H9 (cell line): ENCODE data around the gene SPRR4. TPM values are rescaled to one million over a fixed set of nuclear protein-coding genes. Genes with fewer than 3 reads are reported as not detected.

Source experiments
- DNase-seq: peaks from one replicate; pipeline ENCODE4 v3.0.0-alpha.2; 2017
- H2AFZ ChIP-seq: one replicate; pipeline ENCODE4 v1.6.1; 2013; ENCODE audit warnings: mild to moderate bottlenecking, low read length, control low read depth, moderate library complexity
- H2AK5ac ChIP-seq: 2 replicates; pipeline ENCODE4 v1.6.1; 2013; ENCODE audit warnings: low read length, control low read depth, mixed read lengths; ENCODE audit not compliant: insufficient read length
- H2BK120ac ChIP-seq: one replicate; pipeline ENCODE4 v1.6.1; 2013; ENCODE audit warnings: low read depth, mild to moderate bottlenecking, low read length, control low read depth, inconsistent platforms; ENCODE audit not compliant: poor library complexity, severe bottlenecking
- H2BK12ac ChIP-seq: 2 replicates; pipeline ENCODE4 v1.6.1; 2013; ENCODE audit warnings: low read length, control low read depth, mixed read lengths, low read depth; ENCODE audit not compliant: insufficient read length
- H2BK15ac ChIP-seq: 2 replicates; pipeline ENCODE4 v1.6.1; 2013; ENCODE audit warnings: low read depth, low read length, control low read depth
- H2BK20ac ChIP-seq: one replicate; pipeline ENCODE4 v1.6.1; 2013; ENCODE audit warnings: low read depth, mild to moderate bottlenecking, low read length, control low read depth, inconsistent platforms; ENCODE audit not compliant: poor library complexity, severe bottlenecking
- H2BK5ac ChIP-seq: 2 replicates; pipeline ENCODE4 v1.6.1; 2013; ENCODE audit warnings: low read length, control low read depth, mixed read lengths; ENCODE audit not compliant: insufficient read length
- H3K14ac ChIP-seq: 2 replicates; pipeline ENCODE4 v1.6.1; 2013; ENCODE audit warnings: low read length, control low read depth; ENCODE audit not compliant: insufficient read depth
- H3K18ac ChIP-seq: 2 replicates; pipeline ENCODE4 v1.6.1; 2013; ENCODE audit warnings: low read depth, mild to moderate bottlenecking, mixed read lengths, low read length, control low read depth; ENCODE audit not compliant: insufficient read length
- H3K23ac ChIP-seq: 2 replicates; pipeline ENCODE4 v1.6.1; 2013; ENCODE audit warnings: low read length, control low read depth, mixed read lengths, low read depth; ENCODE audit not compliant: insufficient read length
- H3K23me2 ChIP-seq: 2 replicates; pipeline ENCODE4 v1.6.1; 2013; ENCODE audit warnings: low read depth, mild to moderate bottlenecking, mixed read lengths, low read length, control low read depth; ENCODE audit not compliant: insufficient read length, poor library complexity, severe bottlenecking
- H3K27ac ChIP-seq: 2 replicates; pipeline ENCODE4 v1.5.1; 2013; ENCODE audit warnings: low read length, control low read depth, mixed read lengths, low read depth; ENCODE audit not compliant: insufficient read length
- H3K27me3 ChIP-seq: 2 replicates; pipeline ENCODE4 v1.6.1; 2013; ENCODE audit warnings: low read length, control low read depth, inconsistent platforms; ENCODE audit not compliant: insufficient read depth
- H3K4ac ChIP-seq: 2 replicates; pipeline ENCODE4 v1.6.1; 2013; ENCODE audit warnings: low read depth, mild to moderate bottlenecking, control low read depth, inconsistent platforms, low read length, moderate library complexity
- H3K4me1 ChIP-seq: 2 replicates; pipeline ENCODE4 v1.6.1; 2013; ENCODE audit warnings: low read length, control low read depth, inconsistent platforms; ENCODE audit not compliant: insufficient read depth
- H3K4me2 ChIP-seq: 2 replicates; pipeline ENCODE4 v1.6.1; 2013; ENCODE audit warnings: low read length, control low read depth, mixed read lengths; ENCODE audit not compliant: insufficient read length, insufficient read depth
- H3K56ac ChIP-seq: 2 replicates; pipeline ENCODE4 v1.6.1; 2013; ENCODE audit warnings: low read depth, mild to moderate bottlenecking, mixed read lengths, low read length, control low read depth; ENCODE audit not compliant: insufficient read length
- H3K79me1 ChIP-seq: 2 replicates; pipeline ENCODE4 v1.6.1; 2013; ENCODE audit warnings: low read depth, mild to moderate bottlenecking, moderate library complexity, low read length, control low read depth, inconsistent platforms; ENCODE audit not compliant: insufficient read depth, poor library complexity, severe bottlenecking
- H3K79me2 ChIP-seq: 2 replicates; pipeline ENCODE4 v1.6.1; 2013; ENCODE audit warnings: low read length, control low read depth, inconsistent platforms; ENCODE audit not compliant: insufficient read depth
- H3K9ac ChIP-seq: 2 replicates; pipeline ENCODE4 v1.6.1; 2013; ENCODE audit warnings: low read length, control low read depth, mixed read lengths; ENCODE audit not compliant: insufficient read length; ENCODE audit errors: extremely low read depth
- H3K9me3 ChIP-seq: one replicate; pipeline ENCODE4 v1.6.1; 2013; ENCODE audit warnings: low read depth, low read length, inconsistent platforms; ENCODE audit not compliant: control insufficient read depth
- H3T11ph ChIP-seq: one replicate; pipeline ENCODE4 v1.6.1; 2013; ENCODE audit warnings: mild to moderate bottlenecking, low read length, control low read depth, inconsistent platforms
- H4K20me1 ChIP-seq: one replicate; pipeline ENCODE4 v1.6.1; 2013; ENCODE audit not compliant: control insufficient read depth, insufficient read length, insufficient read depth
- H4K5ac ChIP-seq: 2 replicates; pipeline ENCODE4 v1.6.1; 2013; ENCODE audit warnings: low read depth, mild to moderate bottlenecking, mixed read lengths, low read length, control low read depth; ENCODE audit not compliant: insufficient read length
- H4K8ac ChIP-seq: replicated peaks from 2 replicates; pipeline ENCODE4 v1.6.1; 2013; ENCODE audit warnings: low read length, control low read depth, mixed read lengths, low read depth; ENCODE audit not compliant: insufficient read length
- H4K91ac ChIP-seq: 2 replicates; pipeline ENCODE4 v1.6.1; 2013; ENCODE audit warnings: low read depth, mild to moderate bottlenecking, moderate library complexity, mixed read lengths, low read length, control low read depth; ENCODE audit not compliant: insufficient read length
- H3K27ac Mint-ChIP-seq, 3 experiments: 2 replicates in 2 of 3; 3 replicates in 1 of 3; pipeline ENCODE4 v1.8.0; 2020 to 2021; ENCODE audit warnings: mixed read lengths in 3 of 3, mild to moderate bottlenecking in 1 of 3, moderate library complexity in 1 of 3
- H3K27me3 Mint-ChIP-seq: 2 replicates; pipeline ENCODE4 v1.8.0; 2021; ENCODE audit warnings: low read depth, mild to moderate bottlenecking, moderate library complexity, mixed read lengths
- H3K36me3 Mint-ChIP-seq, 3 experiments: 2 replicates in 2 of 3; 3 replicates in 1 of 3; pipeline ENCODE4 v1.8.0; 2020 to 2021; ENCODE audit warnings: low read depth in 3 of 3, mixed read lengths in 3 of 3; ENCODE audit not compliant: insufficient read depth in 1 of 3
- H3K4me1 Mint-ChIP-seq, 2 experiments: 2 replicates each; pipeline ENCODE4 v1.8.0; 2020; ENCODE audit warnings: mixed read lengths in 2 of 2
- H3K4me3 Mint-ChIP-seq, 2 experiments: 2 replicates in 1 of 2; 3 replicates in 1 of 2; pipeline ENCODE4 v1.8.0; 2020 to 2021; ENCODE audit warnings: mild to moderate bottlenecking in 2 of 2, mixed read lengths in 2 of 2, moderate library complexity in 1 of 2
- H3K9me3 Mint-ChIP-seq, 2 experiments: 2 replicates in 1 of 2; 3 replicates in 1 of 2; pipeline ENCODE4 v1.8.0; 2020; ENCODE audit warnings: mild to moderate bottlenecking in 2 of 2, mixed read lengths in 2 of 2, moderate library complexity in 1 of 2
- WGBS: extraction: QIAGEN DNeasy Blood & Tissue Kit; methylation state at CpG from one replicate; pipeline ENCODE4 v1.1.7; 2013; ENCODE audit warnings: missing lambda C conversion rate, low lambda C conversion rate, mixed read lengths; ENCODE audit not compliant: insufficient read length; ENCODE audit errors: extremely low coverage; 5-methylcytosine and 5-hydroxymethylcytosine counted together
- total RNA-seq: library from RNA; stranded (reverse); gene quantifications from 2 replicates; pipeline ENCODE4 v1.2.1, GENCODE V29; 2021
- TF ChIP-seq, protein P1 (sequence below): fragments of 200-600 bp; sonication (generic); conservative IDR thresholded peaks from 3 replicates; pipeline ENCODE4 v1.8.0; 2021; ENCODE audit warnings: antibody characterized with exemption, mild to moderate bottlenecking

SPRR4 gene
- total RNA-seq, 1 experiment from 2014 or later = not detected

DNA sequence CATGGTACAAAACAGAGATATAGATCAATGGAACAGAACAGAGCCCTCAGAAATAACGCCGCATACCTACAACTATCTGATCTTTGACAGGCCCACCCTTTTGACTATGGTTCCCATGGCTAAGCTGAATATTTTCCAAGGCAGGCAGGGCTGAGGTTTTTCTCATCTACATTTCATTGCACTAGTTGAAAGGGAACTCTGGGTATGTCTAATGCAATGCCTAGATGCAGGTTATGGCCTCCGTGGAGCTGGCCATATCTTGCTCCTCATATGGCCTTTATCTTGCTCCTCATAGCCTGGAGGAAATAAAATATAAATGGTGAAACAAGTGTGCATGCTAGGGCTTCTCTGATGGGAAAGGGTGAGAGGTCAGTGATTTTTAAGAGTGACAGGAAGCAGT is 12.9 kb upstream of the SPRR4 start:
- H3K79me2 ChIP-seq = no peaks in the 10 kb centered on the region
- H3K27ac Mint-ChIP-seq = no peak overlapping the region

More for the DNA sequence above, 12.9 kb upstream of the SPRR4 start:
- Histone ChIP-seq H3K4me2 (no peak overlapping the region), H2BK12ac (no peak overlapping the region), H3K56ac (no peak overlapping the region), H2BK20ac (no peak overlapping the region), H4K8ac (no peak overlapping the region), H3K4me1 (no peaks in the 10 kb centered on the region), H2BK120ac (no peak overlapping the region), H3K9ac (no peak overlapping the region), H2AFZ (no peak overlapping the region), H3K14ac (no peak overlapping the region), H3K4ac (no peak overlapping the region), H3K27me3 (no peaks in the 10 kb centered on the region), H2BK5ac (no peak overlapping the region), H2BK15ac (no peak overlapping the region), H3K9me3 (no peaks in the 10 kb centered on the region), H4K20me1 (no peaks in the 10 kb centered on the region), H3K23me2 (no peaks in the 10 kb centered on the region), H3T11ph (no peak overlapping the region), H2AK5ac (no peak overlapping the region), H3K18ac (no peak overlapping the region), H3K23ac (no peak overlapping the region), H4K91ac (no peak overlapping the region), H3K79me1 (no peaks in the 10 kb centered on the region), H4K5ac (no peak overlapping the region), H3K27ac (no peak overlapping the region)
- no peaks in the 10 kb centered on the region for H3K36me3 Mint-ChIP-seq
- no peak for DNase-seq
- H3K27me3 Mint-ChIP-seq = peaks cover 2% of the 10 kb centered on the region; the same call in 1 of the 2 replicates
- no peak overlapping the region; a peak in 1 of 5 replicates for H3K4me3 Mint-ChIP-seq
- TF ChIP-seq, protein P1, sequence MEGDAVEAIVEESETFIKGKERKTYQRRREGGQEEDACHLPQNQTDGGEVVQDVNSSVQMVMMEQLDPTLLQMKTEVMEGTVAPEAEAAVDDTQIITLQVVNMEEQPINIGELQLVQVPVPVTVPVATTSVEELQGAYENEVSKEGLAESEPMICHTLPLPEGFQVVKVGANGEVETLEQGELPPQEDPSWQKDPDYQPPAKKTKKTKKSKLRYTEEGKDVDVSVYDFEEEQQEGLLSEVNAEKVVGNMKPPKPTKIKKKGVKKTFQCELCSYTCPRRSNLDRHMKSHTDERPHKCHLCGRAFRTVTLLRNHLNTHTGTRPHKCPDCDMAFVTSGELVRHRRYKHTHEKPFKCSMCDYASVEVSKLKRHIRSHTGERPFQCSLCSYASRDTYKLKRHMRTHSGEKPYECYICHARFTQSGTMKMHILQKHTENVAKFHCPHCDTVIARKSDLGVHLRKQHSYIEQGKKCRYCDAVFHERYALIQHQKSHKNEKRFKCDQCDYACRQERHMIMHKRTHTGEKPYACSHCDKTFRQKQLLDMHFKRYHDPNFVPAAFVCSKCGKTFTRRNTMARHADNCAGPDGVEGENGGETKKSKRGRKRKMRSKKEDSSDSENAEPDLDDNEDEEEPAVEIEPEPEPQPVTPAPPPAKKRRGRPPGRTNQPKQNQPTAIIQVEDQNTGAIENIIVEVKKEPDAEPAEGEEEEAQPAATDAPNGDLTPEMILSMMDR = no peak
- no peaks in the 10 kb centered on the region for H3K4me1 Mint-ChIP-seq
- no CpG with 5 or more reads among the region's 3 CpGs for WGBS
- peaks cover 4 to 40% of the 10 kb centered on the region in 2 experiments; a peak in 4 of 5 replicates for H3K9me3 Mint-ChIP-seq
